Esophagus muscularis mucosa (tissue), 3 donors: Measurements from ENCODE around the gene TTC39B.

ENCODE experiments used
- CTCF ChIP-seq, 3 experiments: fragments of 200-600 bp in 2 of 3; fragments of 450-650 bp in 1 of 3; sonication (generic) in 2 of 3; IDR thresholded peaks; one replicate each; pipeline ENCODE4 v1.5.1; 2017 to 2019; ENCODE audit warnings: antibody characterized with exemption in 3 of 3, mild to moderate bottlenecking in 2 of 3, moderate library complexity in 1 of 3
- POLR2A ChIP-seq: fragments of 450-650 bp; IDR thresholded peaks from one replicate; pipeline ENCODE4 v1.6.1; 2017; ENCODE audit warnings: antibody characterized with exemption, moderate library complexity, mild to moderate bottlenecking, low read depth

DNA sequence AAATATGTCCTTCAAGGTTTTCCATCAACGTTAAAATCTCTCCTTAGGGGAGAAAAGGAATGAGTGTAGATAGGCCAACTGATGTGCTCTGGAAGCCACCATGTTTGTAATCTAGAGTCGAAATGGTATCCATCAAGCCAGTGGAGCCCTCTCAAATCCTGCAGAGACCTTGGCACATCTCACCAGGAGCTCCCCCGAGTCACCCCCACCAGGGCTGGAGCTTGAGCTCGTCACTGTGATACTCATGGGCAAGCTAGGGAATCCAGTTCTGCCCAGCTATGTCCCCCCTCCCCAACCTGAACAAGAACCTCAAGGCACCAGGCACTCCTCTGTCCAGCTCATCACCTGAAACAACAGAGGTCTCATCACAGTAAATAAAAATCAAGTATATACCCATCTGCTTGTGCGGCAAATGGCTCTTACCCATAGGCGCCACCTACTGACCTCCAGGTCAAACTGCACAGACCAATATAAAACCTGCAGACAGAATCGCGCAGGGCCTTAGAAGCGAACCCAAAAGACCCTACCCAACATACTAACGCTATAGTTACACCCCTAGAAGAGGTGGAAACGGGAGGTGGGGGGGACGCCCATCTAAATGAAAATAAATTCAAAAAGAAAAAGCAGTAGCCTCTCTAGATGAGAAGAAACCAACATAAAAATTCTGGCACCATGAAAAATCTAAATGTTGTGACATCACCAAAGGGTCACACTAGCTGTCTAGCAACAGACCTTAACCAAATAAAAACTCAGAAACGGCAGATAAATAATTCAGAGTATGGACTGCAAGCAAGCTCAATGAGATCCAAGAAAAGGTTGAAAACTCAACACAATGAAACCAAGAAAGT, 75.0 kb downstream of the TTC39B start:
- TF ChIP-seq POLR2A = no peak
- TF ChIP-seq CTCF (IDR thresholded peaks at IDR 0.05) = peak in 1 of 3 experiments; percentile 45
